Mammary epithelial cell (primary cell): ENCODE data around the gene LAMP1.

Source experiments
- CTCF ChIP-seq, 2 donors: IDR thresholded peaks in 1 of 2; conservative IDR thresholded peaks in 1 of 2; 2 replicates each; pipeline ENCODE4 v1.5.1; 2011 to 2012; ENCODE audit warnings: inconsistent platforms in 2 of 2, low read length in 2 of 2, mild to moderate bottlenecking in 2 of 2, control low read depth in 1 of 2, low read depth in 1 of 2; ENCODE audit not compliant: insufficient read depth in 1 of 2; ENCODE audit errors: extremely low read depth in 1 of 2
- EZH2 ChIP-seq: IDR thresholded peaks from 2 replicates; pipeline ENCODE4 v1.6.1; 2012; ENCODE audit warnings: low read length, inconsistent platforms, borderline replicate concordance

DNA sequence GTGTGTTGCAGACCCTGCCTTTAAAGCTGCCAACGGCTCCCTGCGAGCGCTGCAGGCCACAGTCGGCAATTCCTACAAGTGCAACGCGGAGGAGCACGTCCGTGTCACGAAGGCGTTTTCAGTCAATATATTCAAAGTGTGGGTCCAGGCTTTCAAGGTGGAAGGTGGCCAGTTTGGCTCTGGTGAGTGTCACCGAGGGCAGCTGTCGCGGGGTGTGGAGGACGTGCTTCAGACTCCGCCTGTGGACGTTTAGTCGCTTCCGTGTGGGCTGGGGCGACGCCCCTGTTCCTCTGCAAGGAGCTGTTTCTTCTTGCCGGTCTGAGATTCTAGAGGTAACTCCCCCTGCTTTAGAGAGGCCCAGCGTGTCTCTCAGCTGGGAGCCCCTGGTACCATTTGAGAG, 24.5 kb downstream of the LAMP1 start:
- TF ChIP-seq CTCF (conservative IDR thresholded peaks at IDR 0.05 in 1 of 2, IDR thresholded peaks at IDR 0.05 in 1 of 2; ENCODE audit: extremely low read depth in 1 of 2, insufficient read depth in 1 of 2, low read depth in 1 of 2, low read length in 2 of 2) = no peak
- TF ChIP-seq EZH2 = no peak
